GM18499 (cell line): Measurements from ENCODE around the gene PARP1.

Experiments used
- ATAC-seq: cut with Tn5 transposase; IDR thresholded peaks from one replicate; pipeline ENCODE4 v1.9.1; 2021; ENCODE audit warnings: moderate number of reproducible peaks; ENCODE audit not compliant: insufficient read depth, unreplicated experiment

The PARP1 gene

GRCh38 chr1:226318471-226318870 lies 89.4 kb downstream of the PARP1 start:
- ATAC-seq: no peak

- no peak for ATAC-seq
These were observed 93.8 kb downstream of the PARP1 start for GRCh38 chr1:226314055-226314454.

- no peak for ATAC-seq
These were observed 95.8 kb downstream of the PARP1 start for GRCh38 chr1:226312065-226312464.

GRCh38 chr1:226311376-226311775 lies 96.5 kb downstream of the PARP1 start:
- ATAC-seq: no peak
